OCI-LY1 (cell line): ENCODE data around the gene GLS.

Experiments
- H2AFZ ChIP-seq: fragments of 200-600 bp; sonication (generic), shearing (Covaris generic); 2 replicates; pipeline ENCODE4 v1.6.0; 2014; ENCODE audit warnings: antibody characterized with exemption, mild to moderate bottlenecking, low read length
- H3F3A ChIP-seq: fragments of 200-600 bp; sonication (generic), shearing (Covaris generic); 2 replicates; pipeline ENCODE4 v1.6.0; 2014; ENCODE audit warnings: mild to moderate bottlenecking, antibody characterized with exemption, low read length, moderate library complexity; ENCODE audit not compliant: insufficient read depth
- H3K27ac ChIP-seq: fragments of 200-600 bp; sonication (generic); 2 replicates; pipeline ENCODE4 v1.5.1; 2014; ENCODE audit warnings: low read length, mixed run types, mild to moderate bottlenecking, low read depth; ENCODE audit not compliant: poor library complexity, severe bottlenecking
- H3K27me3 ChIP-seq: fragments of 200-600 bp; sonication (generic); 2 replicates; pipeline ENCODE4 v1.6.0; 2014; ENCODE audit warnings: antibody characterized with exemption, mild to moderate bottlenecking, low read length, moderate library complexity; ENCODE audit not compliant: insufficient read depth
- H3K36me3 ChIP-seq: fragments of 200-600 bp; sonication (generic); 2 replicates; pipeline ENCODE4 v1.6.1; 2014; ENCODE audit warnings: mild to moderate bottlenecking, antibody characterized with exemption, low read length, moderate library complexity, mixed read lengths; ENCODE audit not compliant: insufficient read depth
- H3K4me1 ChIP-seq: fragments of 200-600 bp; sonication (generic); 2 replicates; pipeline ENCODE4 v1.5.1; 2014; ENCODE audit warnings: mild to moderate bottlenecking, low read length, moderate library complexity; ENCODE audit not compliant: insufficient read depth, severe bottlenecking
- H3K4me2 ChIP-seq: fragments of 200-600 bp; sonication (generic), shearing (Covaris generic); 2 replicates; pipeline ENCODE4 v1.6.1; 2014; ENCODE audit warnings: low read length
- H3K4me3 ChIP-seq: fragments of 200-600 bp; sonication (generic); 2 replicates; pipeline ENCODE4 v1.5.1; 2014; ENCODE audit warnings: low read length, low read depth, mild to moderate bottlenecking, mixed read lengths; ENCODE audit not compliant: poor library complexity, severe bottlenecking
- H3K79me2 ChIP-seq: fragments of 200-600 bp; shearing (Covaris generic); 2 replicates; pipeline ENCODE4 v1.6.1; 2016; ENCODE audit warnings: mixed run types, low read length, mixed read lengths; ENCODE audit not compliant: insufficient read depth
- H3K9ac ChIP-seq: fragments of 200-600 bp; sonication (generic), shearing (Covaris generic); 2 replicates; pipeline ENCODE4 v1.6.1; 2014; ENCODE audit warnings: mild to moderate bottlenecking, low read length, mixed read lengths
- H3K9me2 ChIP-seq: fragments of 200-600 bp; sonication (generic), shearing (Covaris generic); 2 replicates; pipeline ENCODE4 v1.6.1; 2014; ENCODE audit warnings: low read depth, mild to moderate bottlenecking, low read length, mixed read lengths
- H3K9me3 ChIP-seq: fragments of 200-600 bp; shearing (Covaris generic); 2 replicates; pipeline ENCODE4 v1.6.1; 2014; ENCODE audit warnings: low read length, mixed read lengths
- H4K20me1 ChIP-seq: fragments of 200-600 bp; sonication (generic), shearing (Covaris generic); 2 replicates; pipeline ENCODE4 v1.6.0; 2016; ENCODE audit warnings: mild to moderate bottlenecking, low read length; ENCODE audit not compliant: insufficient read depth
- EZH2 ChIP-seq: fragments of 200-600 bp; sonication (generic), shearing (Covaris generic); IDR thresholded peaks from 2 replicates; pipeline ENCODE4 v1.8.0; 2017; ENCODE audit warnings: borderline replicate concordance, mixed run types, mild to moderate bottlenecking, antibody characterized with exemption, low read length, moderate library complexity, mixed read lengths
- TF ChIP-seq, protein P1 (sequence below): fragments of 200-600 bp; sonication (generic), shearing (Covaris generic); IDR thresholded peaks from 2 replicates; pipeline ENCODE4 v1.5.1; 2017; ENCODE audit warnings: mild to moderate bottlenecking, antibody characterized with exemption, low read length, moderate library complexity, mixed read lengths

Gene GLS

GRCh38 chr2:190911813-190912212, 31.2 kb downstream of the GLS start:
- Histone ChIP-seq H3K27me3 (no peaks in the 10 kb centered on the region), H2AFZ (no peak overlapping the region), H3K9me3 (no peaks in the 10 kb centered on the region), H3K4me3 (no peak overlapping the region), H3K79me2 (no peaks in the 10 kb centered on the region), H4K20me1 (no peaks in the 10 kb centered on the region), H3K4me2 (no peak overlapping the region), H3F3A (no peaks in the 10 kb centered on the region), H3K9ac (no peak overlapping the region), H3K4me1 (no peaks in the 10 kb centered on the region), H3K36me3 (peaks cover 74% of the 10 kb centered on the region), H3K27ac (no peak overlapping the region), H3K9me2 (no peaks in the 10 kb centered on the region)
- TF ChIP-seq EZH2, result no peak
- TF ChIP-seq, protein P1, sequence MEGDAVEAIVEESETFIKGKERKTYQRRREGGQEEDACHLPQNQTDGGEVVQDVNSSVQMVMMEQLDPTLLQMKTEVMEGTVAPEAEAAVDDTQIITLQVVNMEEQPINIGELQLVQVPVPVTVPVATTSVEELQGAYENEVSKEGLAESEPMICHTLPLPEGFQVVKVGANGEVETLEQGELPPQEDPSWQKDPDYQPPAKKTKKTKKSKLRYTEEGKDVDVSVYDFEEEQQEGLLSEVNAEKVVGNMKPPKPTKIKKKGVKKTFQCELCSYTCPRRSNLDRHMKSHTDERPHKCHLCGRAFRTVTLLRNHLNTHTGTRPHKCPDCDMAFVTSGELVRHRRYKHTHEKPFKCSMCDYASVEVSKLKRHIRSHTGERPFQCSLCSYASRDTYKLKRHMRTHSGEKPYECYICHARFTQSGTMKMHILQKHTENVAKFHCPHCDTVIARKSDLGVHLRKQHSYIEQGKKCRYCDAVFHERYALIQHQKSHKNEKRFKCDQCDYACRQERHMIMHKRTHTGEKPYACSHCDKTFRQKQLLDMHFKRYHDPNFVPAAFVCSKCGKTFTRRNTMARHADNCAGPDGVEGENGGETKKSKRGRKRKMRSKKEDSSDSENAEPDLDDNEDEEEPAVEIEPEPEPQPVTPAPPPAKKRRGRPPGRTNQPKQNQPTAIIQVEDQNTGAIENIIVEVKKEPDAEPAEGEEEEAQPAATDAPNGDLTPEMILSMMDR, result no peak

DNA sequence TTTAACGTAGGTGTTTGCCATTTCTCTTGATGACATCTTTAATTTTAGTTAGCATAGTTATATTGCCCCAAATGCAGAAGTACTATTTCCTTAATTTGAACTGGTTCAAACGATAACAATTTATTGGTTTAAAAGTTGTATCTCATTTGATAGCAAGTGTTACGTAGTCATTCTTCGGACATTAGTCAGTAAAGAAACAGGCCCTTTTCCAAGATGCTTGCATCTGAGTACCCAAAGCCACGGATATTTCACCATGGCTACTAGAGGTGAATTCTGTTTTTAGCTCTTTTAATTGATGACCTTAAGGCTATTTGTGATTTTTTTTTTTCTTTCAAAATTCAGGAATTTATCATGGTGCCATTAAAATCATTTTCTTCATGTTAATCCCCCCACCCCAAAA, 32.1 kb downstream of the GLS start:
- Histone ChIP-seq H3K79me2 (no peaks in the 10 kb centered on the region), H3K27me3 (no peaks in the 10 kb centered on the region), H4K20me1 (no peaks in the 10 kb centered on the region), H3K9me3 (no peaks in the 10 kb centered on the region), H3K4me3 (no peak overlapping the region), H3K9ac (no peak overlapping the region), H3K4me1 (no peaks in the 10 kb centered on the region), H2AFZ (no peak overlapping the region), H3F3A (no peaks in the 10 kb centered on the region), H3K9me2 (no peaks in the 10 kb centered on the region), H3K36me3 (peaks cover 77% of the 10 kb centered on the region), H3K27ac (no peak overlapping the region), H3K4me2 (no peak overlapping the region)
- no peak for TF ChIP-seq EZH2
- TF ChIP-seq, protein P1, result no peak

DNA sequence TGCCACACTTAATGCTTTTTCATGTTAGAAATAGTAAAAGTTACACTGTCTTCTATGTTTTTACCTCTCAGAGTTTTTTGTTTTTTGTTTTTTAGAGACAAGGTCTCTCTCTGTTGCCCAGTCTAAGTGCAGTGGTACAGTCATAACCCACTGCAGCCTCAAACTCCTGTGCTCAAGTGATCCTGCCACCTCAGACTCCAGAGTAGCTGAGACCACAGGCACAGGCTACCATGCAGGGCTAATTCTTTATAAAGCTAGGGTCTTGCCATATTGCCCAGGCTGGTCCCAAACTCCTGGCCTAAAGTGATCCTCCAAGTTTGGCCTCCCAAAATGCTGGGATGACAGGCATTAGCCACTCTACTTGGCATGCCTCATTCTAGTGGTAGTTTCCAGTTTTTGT, 33.1 kb downstream of the GLS start:
- H3K36me3 ChIP-seq, result peaks cover 71% of the 10 kb centered on the region

More for the DNA sequence above, 33.1 kb downstream of the GLS start:
- Histone ChIP-seq H3K27ac (no peak overlapping the region), H3K9me2 (no peaks in the 10 kb centered on the region), H4K20me1 (no peaks in the 10 kb centered on the region), H3K4me1 (no peaks in the 10 kb centered on the region), H3K9ac (no peak overlapping the region), H3K4me3 (no peak overlapping the region), H2AFZ (no peak overlapping the region), H3F3A (no peaks in the 10 kb centered on the region), H3K4me2 (no peak overlapping the region), H3K9me3 (no peaks in the 10 kb centered on the region), H3K27me3 (no peaks in the 10 kb centered on the region), H3K79me2 (no peaks in the 10 kb centered on the region)
- no peak for TF ChIP-seq EZH2
- TF ChIP-seq, protein P1, result no peak
